Measurements from ENCODE around the gene TDRD6. TPM values are rescaled to one million over a fixed set of nuclear protein-coding genes. Genes with fewer than 3 reads are reported as not detected.
A peak's percentile ranks its signal among the peaks of the same experiment; 100 is the strongest.

The TDRD6 gene
- total RNA-seq, 1 experiment from 2014 or later, result not detected

GRCh38 chr6:46677314-46677654 lies 10.4 kb upstream of the TDRD6 start:
- no peak for DNase-seq (ENCODE audit: low read depth)

- DNase-seq (ENCODE audit: low read depth), result peak; percentile 41
Observed at GRCh38 chr6:46684771-46685170, 2.9 kb upstream of the TDRD6 start.

GRCh38 chr6:46688117-46688965 lies 656 bp downstream of the TDRD6 start:
- no peak for DNase-seq (ENCODE audit: low read depth)

GRCh38 chr6:46688966-46689335 lies 1.3 kb downstream of the TDRD6 start:
- DNase-seq (ENCODE audit: low read depth), result no peak

GRCh38 chr6:46689657-46690056 lies 2.0 kb downstream of the TDRD6 start:
- DNase-seq (ENCODE audit: low read depth), result no peak

- no peak for DNase-seq (ENCODE audit: low read depth)
Observed at GRCh38 chr6:46690141-46690755, 2.6 kb downstream of the TDRD6 start.

GRCh38 chr6:46690911-46691451 lies 3.3 kb downstream of the TDRD6 start:
- DNase-seq (ENCODE audit: low read depth), result no peak

- DNase-seq (ENCODE audit: low read depth), result no peak
Observed at GRCh38 chr6:46699970-46700369, 12.3 kb downstream of the TDRD6 start.

- DNase-seq (ENCODE audit: low read depth), result peak; percentile 39
Observed at GRCh38 chr6:46704562-46704961, 16.9 kb downstream of the TDRD6 start.

GRCh38 chr6:46706464-46706863 lies 18.8 kb downstream of the TDRD6 start:
- no peak for DNase-seq (ENCODE audit: low read depth)

- DNase-seq (ENCODE audit: low read depth), result no peak
Observed at GRCh38 chr6:46711491-46711890, 23.8 kb downstream of the TDRD6 start.

- DNase-seq (ENCODE audit: low read depth), result peak; percentile 48
Observed at GRCh38 chr6:46715141-46715540, 27.5 kb downstream of the TDRD6 start.

- DNase-seq (ENCODE audit: low read depth), result peak; percentile 86
Observed at GRCh38 chr6:46719099-46719498, 31.4 kb downstream of the TDRD6 start.

- DNase-seq (ENCODE audit: low read depth), result no peak
Observed at GRCh38 chr6:46720401-46720800, 32.7 kb downstream of the TDRD6 start.

- DNase-seq (ENCODE audit: low read depth), result no peak
Observed at GRCh38 chr6:46729787-46730326, 42.2 kb downstream of the TDRD6 start.

- no peak for DNase-seq (ENCODE audit: low read depth)
Observed at GRCh38 chr6:46730921-46731461, 43.3 kb downstream of the TDRD6 start.

- no peak for DNase-seq (ENCODE audit: low read depth)
Observed at GRCh38 chr6:46733341-46733801, 45.7 kb downstream of the TDRD6 start.

GRCh38 chr6:46734867-46735719 lies 47.4 kb downstream of the TDRD6 start, which contains the start of gene PLA2G7:
Gene PLA2G7, minus strand, starts transcription at chr6:46735375. Its CDS starts 12,484 bp downstream, at chr6:46722891.
- peak; percentile 58 for DNase-seq (ENCODE audit: low read depth)

GRCh38 chr6:46735720-46736031 lies 48.0 kb downstream of the TDRD6 start:
- DNase-seq (ENCODE audit: low read depth), result no peak

- DNase-seq (ENCODE audit: low read depth), result no peak
Observed at GRCh38 chr6:46736906-46737305, 49.2 kb downstream of the TDRD6 start.

GRCh38 chr6:46741482-46741881 lies 53.8 kb downstream of the TDRD6 start:
- DNase-seq (ENCODE audit: low read depth), result no peak

- DNase-seq (ENCODE audit: low read depth), result no peak
Observed at GRCh38 chr6:46741910-46742309, 54.2 kb downstream of the TDRD6 start.

Measured in Daoy (cell line).